BJ (cell line): ENCODE measurements around the gene LRBA. TPM values are rescaled to one million over a fixed set of nuclear protein-coding genes. Genes with fewer than 3 reads are reported as not detected.

Experiments
- CTCF ChIA-PET: fragments of 350-600 bp; formaldehyde crosslinking; extraction: SDS; loops from one replicate; lab custom pipeline; 2021; ENCODE audit warnings: antibody characterized with exemption, inconsistent platforms; lab: Yijun Ruan, JAX
- POLR2A ChIA-PET: fragments of 300-600 bp; sonication (Branson Sonifier 250); formaldehyde crosslinking; extraction: SDS; loops from one replicate; lab custom pipeline; 2021; ENCODE audit warnings: antibody characterized with exemption; lab: Charles Lee
- DNase-seq: peaks from one replicate; pipeline ENCODE4 v3.0.0-alpha.2; 2011; ENCODE audit warnings: low read depth
- H3K27me3 ChIP-seq: 2 replicates; pipeline ENCODE4 v1.6.0; 2011; ENCODE audit warnings: low read length; ENCODE audit not compliant: control insufficient read depth, insufficient read depth
- H3K36me3 ChIP-seq: 2 replicates; pipeline ENCODE4 v1.5.1; 2011; ENCODE audit warnings: low read length; ENCODE audit not compliant: control insufficient read depth, insufficient read depth
- H3K4me3 ChIP-seq: 2 replicates; pipeline ENCODE4 v1.5.1; 2011; ENCODE audit warnings: low read depth, mild to moderate bottlenecking, control low read depth, low read length
- CTCF ChIP-seq: IDR thresholded peaks from 2 replicates; pipeline ENCODE4 v1.5.1; 2011; ENCODE audit warnings: low read depth, mild to moderate bottlenecking, control low read depth, inconsistent platforms, low read length, moderate library complexity; ENCODE audit not compliant: insufficient read depth
- polyA plus RNA-seq: library from polyadenylated mRNA; depleted of rRNA; stranded (reverse); fragments of >200 nt; gene quantifications from 2 replicates; pipeline ENCODE4 v1.2.3, GENCODE V29; 2011

Gene LRBA
- polyA plus RNA-seq, 1 experiment: 8.2 TPM

GRCh38 chr4:150243932-150244331 is 771.2 kb downstream of the LRBA start:
- H3K4me3 ChIP-seq: no peak overlapping the region
- no peak for TF ChIP-seq CTCF

GRCh38 chr4:150242820-150243458 is 772.1 kb downstream of the LRBA start:
- peaks cover 18% of the 10 kb centered on the region for H3K36me3 ChIP-seq
- CTCF ChIA-PET: interaction anchor here (0.6 to 3.3 kb wide), 37 partner anchors 8 to 625 kb away, joined by 3 to 24 read pairs (median 4); no protein-coding TSS in a partner anchor
- no peak for DNase-seq
- TF ChIP-seq CTCF: peak; percentile 90
- POLR2A ChIA-PET: interaction anchor here (0.6 kb wide), 1 partner anchor 155 kb away, joined by 3 read pairs; no protein-coding TSS in a partner anchor
- no peak overlapping the region for H3K4me3 ChIP-seq
- no peaks in the 10 kb centered on the region for H3K27me3 ChIP-seq

More at GRCh38 chr4:150243932-150244331, 771.2 kb downstream of the LRBA start:
- POLR2A ChIA-PET: no interaction called here
- H3K36me3 ChIP-seq: peaks cover 24% of the 10 kb centered on the region
- no peaks in the 10 kb centered on the region for H3K27me3 ChIP-seq
- CTCF ChIA-PET: interaction anchor here (0.7 to 3.3 kb wide), 17 partner anchors 10 to 624 kb away, joined by 3 to 24 read pairs (median 8); no protein-coding TSS in a partner anchor
- DNase-seq: no peak

DNA sequence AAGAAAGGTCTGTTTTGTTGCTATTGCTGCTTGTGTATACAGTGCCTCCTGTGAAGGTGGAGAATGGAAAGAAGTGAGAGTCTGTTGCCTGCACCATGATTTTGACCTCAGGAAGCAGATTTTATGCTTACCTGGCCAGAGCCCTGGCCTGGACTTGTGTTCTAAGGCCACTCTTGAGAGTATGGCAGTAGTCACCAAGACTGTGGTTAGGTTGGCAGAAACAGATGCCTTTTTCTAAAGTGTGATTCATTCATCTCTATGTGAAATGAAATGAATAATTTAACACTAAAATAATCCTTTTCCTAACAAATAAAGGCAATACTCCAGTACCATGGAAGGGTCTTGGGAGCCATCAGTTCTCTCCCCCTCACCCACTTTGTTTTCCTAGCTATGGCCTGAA is 775.1 kb downstream of the LRBA start:
- no peak for DNase-seq
- peaks cover 10% of the 10 kb centered on the region for H3K36me3 ChIP-seq
- no peaks in the 10 kb centered on the region for H3K27me3 ChIP-seq
- TF ChIP-seq CTCF: no peak
- POLR2A ChIA-PET: no interaction called here
- CTCF ChIA-PET: no interaction called here
- H3K4me3 ChIP-seq: no peak overlapping the region

- Histone ChIP-seq H3K36me3 (peaks cover 14% of the 10 kb centered on the region), H3K4me3 (no peak overlapping the region), H3K27me3 (no peaks in the 10 kb centered on the region)
- ChIA-PET POLR2A (no interaction called here), CTCF (no interaction called here)
- no peak for DNase-seq
- TF ChIP-seq CTCF: no peak
Observed at GRCh38 chr4:150238591-150238990, 776.5 kb downstream of the LRBA start.

- H3K36me3 ChIP-seq: peaks cover 11% of the 10 kb centered on the region
- peak; percentile 99 for DNase-seq
- no peak overlapping the region for H3K4me3 ChIP-seq
- ChIA-PET CTCF (no interaction called here), POLR2A (no interaction called here)
- H3K27me3 ChIP-seq: no peaks in the 10 kb centered on the region
- TF ChIP-seq CTCF: no peak
Observed at GRCh38 chr4:150237110-150237872, 777.8 kb downstream of the LRBA start.
